DND-41 (cell line): Measurements from ENCODE around the gene IFNLR1.

Experiments
- ATAC-seq: fragments of 200-7000 bp; cut with Tn5 transposase; 3 replicates; pipeline ENCODE4 v1.9.1; 2021; ENCODE audit warnings: low read depth; ENCODE audit not compliant: insufficient read depth
- DNase-seq: peaks from one replicate; pipeline ENCODE4 v3.0.0-alpha.2; 2020
- H2AFZ ChIP-seq: 2 replicates; pipeline ENCODE4 v1.6.0; 2012; ENCODE audit warnings: low read depth, low read length
- H3K27ac ChIP-seq: 2 replicates; pipeline ENCODE4 v1.5.1; 2012; ENCODE audit warnings: low read length, inconsistent platforms
- H3K27me3 ChIP-seq: fragments of 200-600 bp; sonication (generic); 2 replicates; pipeline ENCODE4 v1.6.0; 2012; ENCODE audit warnings: low read length, mild to moderate bottlenecking, inconsistent platforms; ENCODE audit not compliant: insufficient read depth, poor library complexity
- H3K36me3 ChIP-seq: 2 replicates; pipeline ENCODE4 v1.5.1; 2012; ENCODE audit warnings: low read length, inconsistent platforms; ENCODE audit not compliant: insufficient read depth
- H3K4me1 ChIP-seq: 2 replicates; pipeline ENCODE4 v1.5.1; 2012; ENCODE audit warnings: mild to moderate bottlenecking, low read length; ENCODE audit not compliant: insufficient read depth
- H3K4me2 ChIP-seq: 2 replicates; pipeline ENCODE4 v1.6.0; 2012; ENCODE audit warnings: mild to moderate bottlenecking, moderate library complexity, low read length, inconsistent platforms; ENCODE audit not compliant: insufficient read depth
- H3K4me3 ChIP-seq, 2 experiments: fragments of 200-600 bp in 1 of 2; shearing (Covaris generic) in 1 of 2; 2 replicates each; pipeline ENCODE4 v1.5.1; 2012 to 2016; ENCODE audit warnings: inconsistent platforms in 2 of 2, low read length in 2 of 2, mild to moderate bottlenecking in 2 of 2, low read depth in 1 of 2, moderate library complexity in 1 of 2
- H3K79me2 ChIP-seq: 2 replicates; pipeline ENCODE4 v1.6.0; 2012; ENCODE audit warnings: low read length, inconsistent platforms; ENCODE audit not compliant: insufficient read depth
- H3K9ac ChIP-seq: 2 replicates; pipeline ENCODE4 v1.6.0; 2012; ENCODE audit warnings: low read depth, mild to moderate bottlenecking, inconsistent platforms, low read length, moderate library complexity
- H3K9me3 ChIP-seq: 2 replicates; pipeline ENCODE4 v1.5.1; 2012; ENCODE audit warnings: low read length, moderate library complexity, mild to moderate bottlenecking, inconsistent platforms; ENCODE audit not compliant: insufficient read depth, severe bottlenecking
- H4K20me1 ChIP-seq: 2 replicates; pipeline ENCODE4 v1.6.0; 2012; ENCODE audit warnings: low read length; ENCODE audit not compliant: insufficient read depth
- CTCF ChIP-seq: IDR thresholded peaks from 2 replicates; pipeline ENCODE4 v1.5.1; 2012; ENCODE audit warnings: borderline replicate concordance, low read length, moderate library complexity, mild to moderate bottlenecking; ENCODE audit not compliant: poor library complexity, severe bottlenecking; ENCODE audit errors: extremely low read depth
- EZH2 ChIP-seq: IDR thresholded peaks from 3 replicates; pipeline ENCODE4 v1.6.1; 2012; ENCODE audit warnings: borderline replicate concordance, low read depth, mild to moderate bottlenecking, moderate library complexity, low read length, inconsistent platforms; ENCODE audit not compliant: severe bottlenecking

Gene IFNLR1

GRCh38 chr1:24123611-24124010 is 63.5 kb downstream of the IFNLR1 start:
- Histone ChIP-seq H3K9me3 (no peaks in the 10 kb centered on the region), H3K9ac (no peak overlapping the region), H4K20me1 (peaks cover 15% of the 10 kb centered on the region), H3K4me2 (no peak overlapping the region), H3K27ac (no peak overlapping the region), H3K27me3 (peaks cover 14% of the 10 kb centered on the region), H3K4me3 (no peak overlapping the region), H2AFZ (no peak overlapping the region), H3K36me3 (no peaks in the 10 kb centered on the region), H3K4me1 (no peaks in the 10 kb centered on the region), H3K79me2 (no peaks in the 10 kb centered on the region)
- TF ChIP-seq CTCF (no peak), EZH2 (no peak)
- no peak for ATAC-seq
- DNase-seq, result no peak

DNA sequence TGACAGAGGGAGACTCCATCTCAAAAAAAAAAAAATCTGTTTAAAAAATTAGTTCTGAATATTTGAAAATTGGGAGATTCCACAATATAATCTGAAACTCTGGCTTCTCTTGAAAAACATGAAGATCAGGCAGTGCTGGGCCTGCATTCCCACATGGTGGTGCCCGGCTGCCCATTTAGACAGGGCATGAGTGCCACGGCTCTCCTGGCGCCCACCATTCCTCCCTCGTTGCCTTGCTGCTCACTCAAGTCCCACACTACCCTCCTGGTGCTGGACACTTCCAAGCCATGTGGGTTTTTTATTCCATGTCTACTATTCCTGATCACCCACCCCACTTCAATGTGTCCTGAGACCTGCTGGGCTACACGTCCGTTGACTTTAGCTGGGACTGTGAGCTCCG is 64.3 kb downstream of the IFNLR1 start:
- Histone ChIP-seq H2AFZ (no peak overlapping the region), H3K36me3 (no peaks in the 10 kb centered on the region), H3K79me2 (no peaks in the 10 kb centered on the region), H3K4me3 (no peak overlapping the region), H3K4me1 (no peaks in the 10 kb centered on the region), H3K27me3 (peaks cover 14% of the 10 kb centered on the region), H4K20me1 (peaks cover 15% of the 10 kb centered on the region), H3K9me3 (no peaks in the 10 kb centered on the region), H3K9ac (no peak overlapping the region), H3K4me2 (no peak overlapping the region), H3K27ac (no peak overlapping the region)
- DNase-seq (no peak), ATAC-seq (no peak)
- TF ChIP-seq CTCF, result no peak
- no peak for TF ChIP-seq EZH2

GRCh38 chr1:24121406-24121805 is 65.7 kb downstream of the IFNLR1 start:
- Histone ChIP-seq H3K4me1 (no peaks in the 10 kb centered on the region), H3K9ac (no peak overlapping the region), H2AFZ (no peak overlapping the region), H3K4me3 (no peak overlapping the region), H4K20me1 (peaks cover 15% of the 10 kb centered on the region), H3K9me3 (no peaks in the 10 kb centered on the region), H3K4me2 (no peak overlapping the region), H3K27me3 (peaks cover 21% of the 10 kb centered on the region), H3K79me2 (no peaks in the 10 kb centered on the region), H3K36me3 (no peaks in the 10 kb centered on the region), H3K27ac (no peak overlapping the region)
- DNase-seq, result no peak
- TF ChIP-seq CTCF, result no peak
- no peak for TF ChIP-seq EZH2
- ATAC-seq, result no peak

DNA sequence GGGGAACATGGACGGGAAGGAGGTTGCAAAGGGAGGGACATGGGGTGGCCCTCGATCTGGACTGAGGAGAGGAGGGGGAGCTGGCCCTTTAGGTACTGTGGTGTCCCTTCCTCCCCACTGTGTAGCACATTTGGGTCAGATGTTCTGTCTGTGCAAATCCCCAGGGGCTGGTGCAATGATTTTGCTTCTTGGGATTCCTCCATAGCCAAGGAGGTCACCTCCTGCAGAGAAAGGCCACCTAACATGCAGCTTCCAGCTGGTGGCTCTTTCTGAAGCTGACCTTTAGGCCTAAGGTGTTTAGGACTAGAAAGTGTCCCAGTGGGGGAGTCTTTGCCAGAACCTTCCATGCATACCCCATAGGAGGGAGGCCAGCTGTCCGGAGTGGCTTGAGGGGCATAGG is 66.1 kb downstream of the IFNLR1 start:
- Histone ChIP-seq H3K27me3 (peaks cover 25% of the 10 kb centered on the region), H3K9me3 (no peaks in the 10 kb centered on the region), H3K36me3 (no peaks in the 10 kb centered on the region), H4K20me1 (peaks cover 15% of the 10 kb centered on the region), H3K4me3 (no peak overlapping the region), H3K9ac (no peak overlapping the region), H2AFZ (no peak overlapping the region), H3K4me2 (no peak overlapping the region), H3K4me1 (no peaks in the 10 kb centered on the region), H3K79me2 (no peaks in the 10 kb centered on the region), H3K27ac (no peak overlapping the region)
- no peak for ATAC-seq
- no peak for DNase-seq
- TF ChIP-seq CTCF (no peak), EZH2 (no peak)
